Natural killer cell (primary cell): Measurements from ENCODE around the gene HIP1R. TPM values are rescaled to one million over a fixed set of nuclear protein-coding genes. Genes with fewer than 3 reads are reported as not detected.
A peak's percentile ranks its signal among the peaks of the same experiment; 100 is the strongest.

ENCODE experiments used
- ATAC-seq, 3 donors: fragments of 150-1000 bp in 2 of 3; fragments of 200-7000 bp in 1 of 3; cut with Tn5 transposase; 1 replicate in 1 of 3; 2 replicates in 2 of 3; pipeline ENCODE4 v1.10.0; 2021; ENCODE audit warnings: mild to moderate bottlenecking in 2 of 3, moderate library complexity in 2 of 3
- DNase-seq, 2 donors: peaks; one replicate each; pipeline versions ENCODE4 v3.0.0 to v3.0.0-alpha.2; 2013 to 2021; ENCODE audit warnings: mixed read lengths in 1 of 2
- H3K27ac ChIP-seq: one replicate; pipeline ENCODE4 v1.5.1; 2013; ENCODE audit warnings: mild to moderate bottlenecking, low read length
- H3K27me3 ChIP-seq: one replicate; pipeline ENCODE4 v1.6.1; 2013; ENCODE audit warnings: low read length; ENCODE audit not compliant: control insufficient read depth, insufficient read depth
- H3K36me3 ChIP-seq: one replicate; pipeline ENCODE4 v1.6.1; 2013; ENCODE audit warnings: low read length; ENCODE audit not compliant: control insufficient read depth, insufficient read depth
- H3K4me1 ChIP-seq: one replicate; pipeline ENCODE4 v1.6.1; 2013; ENCODE audit warnings: low read length; ENCODE audit not compliant: control insufficient read depth, insufficient read depth
- H3K4me3 ChIP-seq: one replicate; pipeline ENCODE4 v1.5.1; 2013; ENCODE audit warnings: low read length
- H3K9me3 ChIP-seq: one replicate; pipeline ENCODE4 v1.6.1; 2013; ENCODE audit warnings: low read length; ENCODE audit not compliant: control insufficient read depth, insufficient read depth
- H3K27ac Mint-ChIP-seq, 2 donors: one replicate each; pipeline ENCODE4 v1.8.0; 2022; ENCODE audit warnings: mild to moderate bottlenecking in 2 of 2, mixed read lengths in 2 of 2, moderate library complexity in 1 of 2
- H3K27me3 Mint-ChIP-seq, 2 donors: one replicate each; pipeline ENCODE4 v1.8.0; 2022; ENCODE audit warnings: low read depth in 2 of 2, mixed read lengths in 2 of 2
- H3K36me3 Mint-ChIP-seq: one replicate; pipeline ENCODE4 v1.8.0; 2022; ENCODE audit warnings: mixed read lengths
- H3K4me1 Mint-ChIP-seq, 2 donors: one replicate each; pipeline ENCODE4 v1.8.0; 2022; ENCODE audit warnings: mixed read lengths in 2 of 2
- H3K4me3 Mint-ChIP-seq: one replicate; pipeline ENCODE4 v1.8.0; 2022; ENCODE audit warnings: mild to moderate bottlenecking, moderate library complexity, mixed read lengths
- H3K9me3 Mint-ChIP-seq, 2 donors: one replicate each; pipeline ENCODE4 v1.8.0; 2022; ENCODE audit warnings: mixed read lengths in 2 of 2
- CTCF ChIP-seq: fragments of 200-600 bp; IDR thresholded peaks from one replicate; pipeline ENCODE4 v1.8.0; 2022; ENCODE audit warnings: antibody characterized with exemption
- WGBS: methylation state at CpG from one replicate; pipeline ENCODE4 v1.1.7; 2013; ENCODE audit warnings: missing lambda C conversion rate; ENCODE audit not compliant: insufficient coverage; 5-methylcytosine and 5-hydroxymethylcytosine counted together
- intact Hi-C: fragments of 100-400 bp; cut with micrococcal nuclease; formaldehyde crosslinking; loops from one replicate; pipeline ENCODE4 v1.14.2; 2022
- total RNA-seq, 4 donors: library from RNA; stranded (reverse); fragments of 120-200 nt in 1 of 4; gene quantifications; one replicate each; pipeline versions ENCODE4 v1.2.3 to v1.2.4, GENCODE V29; 2013 to 2022

The HIP1R gene
- total RNA-seq, 3 donors from 2014 or later (not counting 1 experiment from before 2014, with no cell fraction given): 78.6 to 93.1 (median 85.5) TPM

DNA sequence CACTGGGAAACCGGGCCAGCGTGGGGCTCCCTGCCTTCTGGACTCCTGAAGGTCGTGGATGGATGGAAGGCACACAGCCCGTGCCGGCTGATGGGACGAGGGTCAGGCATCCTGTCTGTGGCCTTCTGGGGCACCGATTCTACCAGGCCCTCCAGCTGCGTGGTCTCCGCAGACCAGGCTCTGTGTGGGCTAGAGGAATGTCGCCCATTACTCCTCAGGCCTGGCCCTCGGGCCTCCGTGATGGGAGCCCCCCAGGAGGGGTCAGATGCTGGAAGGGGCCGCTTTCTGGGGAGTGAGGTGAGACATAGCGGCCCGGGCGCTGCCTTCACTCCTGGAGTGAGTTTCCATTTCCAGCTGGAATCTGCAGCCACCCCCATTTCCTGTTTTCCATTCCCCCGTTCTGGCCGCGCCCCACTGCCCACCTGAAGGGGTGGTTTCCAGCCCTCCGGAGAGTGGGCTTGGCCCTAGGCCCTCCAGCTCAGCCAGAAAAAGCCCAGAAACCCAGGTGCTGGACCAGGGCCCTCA lies 26.9 kb downstream of the HIP1R start:
- peaks cover 12% of the 10 kb centered on the region in 2 donors for H3K4me1 Mint-ChIP-seq
- no peak overlapping the region for H3K4me3 ChIP-seq
- ATAC-seq (no peak), DNase-seq (no peak)
- H3K36me3 Mint-ChIP-seq: no peaks in the 10 kb centered on the region
- TF ChIP-seq CTCF: no peak
- WGBS: 87% methylated on average over 20 of the region's 20 CpGs
- intact Hi-C loops: loop anchor here (5.0 kb wide), 2 partner anchors 35 to 375 kb away; partner anchors contain the start of gene VPS37B
- H3K4me3 Mint-ChIP-seq: no peak overlapping the region
- no peak overlapping the region for H3K27ac ChIP-seq
- H3K9me3 ChIP-seq: no peaks in the 10 kb centered on the region
- H3K9me3 Mint-ChIP-seq: no peaks in the 10 kb centered on the region
- H3K27me3 ChIP-seq: no peaks in the 10 kb centered on the region
- peak overlapping the region; percentile 48 to 49 for H3K27ac Mint-ChIP-seq
- H3K4me1 ChIP-seq: peaks cover 23% of the 10 kb centered on the region
- H3K36me3 ChIP-seq: peaks cover 50% of the 10 kb centered on the region
- no peaks in the 10 kb centered on the region for H3K27me3 Mint-ChIP-seq

DNA sequence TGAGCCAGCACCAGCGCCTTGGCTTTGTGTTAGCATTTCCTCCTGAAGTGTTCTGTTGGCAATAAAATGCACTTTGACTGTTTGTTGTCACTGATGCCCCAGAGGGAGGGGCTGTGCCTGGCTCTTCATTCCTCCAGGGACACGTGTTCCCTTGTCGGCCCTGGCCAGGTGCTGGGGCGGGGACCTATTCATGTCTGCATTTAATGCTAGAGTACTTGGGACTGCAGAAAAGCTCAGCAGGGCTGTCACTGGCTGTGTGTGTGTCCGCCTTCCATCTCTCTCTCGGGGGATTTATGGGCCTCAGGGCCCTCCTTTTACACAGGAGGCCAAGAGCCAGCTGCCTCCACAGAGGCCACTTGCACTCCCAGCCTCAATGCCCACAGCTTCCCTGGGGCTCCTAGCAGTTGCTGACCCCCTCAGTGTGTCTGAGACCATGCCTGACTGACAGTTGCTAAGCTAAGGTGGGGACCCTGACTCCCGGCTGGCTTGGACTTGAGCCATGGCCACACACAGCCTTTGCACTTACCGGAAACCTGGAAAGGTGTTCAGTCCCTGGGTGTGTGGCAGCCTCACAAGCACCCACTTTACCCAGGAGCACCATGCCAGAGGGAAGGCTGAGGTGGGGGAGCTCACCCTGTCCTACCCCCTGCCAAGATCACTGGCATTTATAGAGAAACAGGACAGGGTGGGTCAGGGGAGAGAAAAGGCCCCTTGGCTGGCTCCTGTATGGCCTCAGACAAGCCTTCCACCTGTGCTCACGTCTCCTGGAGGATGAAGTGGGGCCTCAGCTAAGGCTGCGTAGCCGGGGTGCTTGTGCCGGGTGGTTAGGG lies 27.8 kb downstream of the HIP1R start:
- Histone ChIP-seq H3K36me3 (peaks cover 57% of the 10 kb centered on the region), H3K4me3 (no peak overlapping the region), H3K27me3 (no peaks in the 10 kb centered on the region), H3K27ac (no peak overlapping the region), H3K4me1 (peaks cover 23% of the 10 kb centered on the region), H3K9me3 (no peaks in the 10 kb centered on the region)
- Mint-ChIP-seq H3K27ac (peak overlapping the region in 1 of 2 donors; percentile 67), H3K36me3 (no peaks in the 10 kb centered on the region), H3K27me3 (no peaks in the 10 kb centered on the region), H3K4me1 (peaks cover 12% of the 10 kb centered on the region in 2 donors), H3K4me3 (no peak overlapping the region), H3K9me3 (no peaks in the 10 kb centered on the region)
- DNase-seq (no peak), ATAC-seq (no peak)
- intact Hi-C loops: loop anchor here (5.0 kb wide), 2 partner anchors 34 to 374 kb away; partner anchors contain the start of gene VPS37B
- WGBS: 77% methylated on average over 12 of the region's 12 CpGs
- no peak for TF ChIP-seq CTCF

GRCh38 chr12:122864894-122865253 lies 29.6 kb downstream of the HIP1R start:
- Histone ChIP-seq H3K4me3 (no peak overlapping the region), H3K27ac (no peak overlapping the region), H3K27me3 (no peaks in the 10 kb centered on the region), H3K4me1 (peaks cover 33% of the 10 kb centered on the region), H3K36me3 (peaks cover 73% of the 10 kb centered on the region), H3K9me3 (no peaks in the 10 kb centered on the region)
- no peaks in the 10 kb centered on the region for H3K9me3 Mint-ChIP-seq
- peaks cover 25 to 26% of the 10 kb centered on the region in 2 donors for H3K4me1 Mint-ChIP-seq
- H3K27me3 Mint-ChIP-seq: no peaks in the 10 kb centered on the region
- no peaks in the 10 kb centered on the region for H3K36me3 Mint-ChIP-seq
- H3K4me3 Mint-ChIP-seq: peak overlapping the region; percentile 52
- peak overlapping the region; percentile 47 to 81 for H3K27ac Mint-ChIP-seq
- DNase-seq: no peak
- no peak for TF ChIP-seq CTCF
- WGBS: 94% methylated on average over 5 of the region's 5 CpGs
- intact Hi-C loops: loop anchor here (5.0 kb wide), 2 partner anchors 32 to 372 kb away; partner anchors contain the start of gene VPS37B
- no peak for ATAC-seq
